IMR-90 (cell line): ENCODE data around the gene SPAG16. TPM values are rescaled to one million over a fixed set of nuclear protein-coding genes. Genes with fewer than 3 reads are reported as not detected.

ENCODE experiments used
- ATAC-seq: fragments of 200-7000 bp; cut with Tn5 transposase; 2 replicates; pipeline ENCODE4 v1.9.1; 2020; ENCODE audit warnings: low read depth, mild to moderate bottlenecking, moderate library complexity
- BruUV-seq: library from RNA; stranded (reverse); fragments of 400-500 nt; replicated peaks from 2 replicates; lab custom pipeline; 2021; lab: Mats Ljungman, UMichigan
- CTCF ChIA-PET: fragments of 300-600 bp; formaldehyde crosslinking; extraction: SDS; loops from one replicate; lab custom pipeline; 2021; ENCODE audit warnings: antibody characterized with exemption; lab: Yijun Ruan, JAX
- POLR2A ChIA-PET: fragments of 300-600 bp; sonication (Branson Sonifier 250); formaldehyde crosslinking; loops from one replicate; lab custom pipeline; 2022; ENCODE audit warnings: antibody characterized with exemption; ENCODE audit not compliant: unreplicated experiment; lab: Charles Lee
- DNase-seq: peaks from one replicate; pipeline ENCODE4 v3.0.0; 2013
- H2AFZ ChIP-seq: replicated peaks from 2 replicates; pipeline ENCODE3; 2013; ENCODE audit warnings: low read length, mild to moderate bottlenecking; ENCODE audit not compliant: poor library complexity
- H2AK5ac ChIP-seq: 2 replicates; pipeline ENCODE4 v1.6.1; 2013; ENCODE audit warnings: low read depth, low read length, inconsistent platforms
- H2AK9ac ChIP-seq: replicated peaks from 2 replicates; pipeline ENCODE3; 2013; ENCODE audit warnings: mild to moderate bottlenecking, low read depth, low read length, moderate library complexity; ENCODE audit not compliant: poor library complexity
- H2BK120ac ChIP-seq: 2 replicates; pipeline ENCODE4 v1.6.1; 2013; ENCODE audit warnings: low read depth, low read length, inconsistent platforms
- H2BK15ac ChIP-seq: 3 replicates; pipeline ENCODE4 v1.6.1; 2013; ENCODE audit warnings: low read depth, low read length, inconsistent platforms
- H2BK20ac ChIP-seq: 2 replicates; pipeline ENCODE4 v1.6.1; 2013; ENCODE audit warnings: low read depth, mild to moderate bottlenecking, inconsistent platforms, low read length, moderate library complexity
- H2BK5ac ChIP-seq: 2 replicates; pipeline ENCODE4 v1.6.1; 2013; ENCODE audit warnings: mild to moderate bottlenecking, low read depth, low read length, inconsistent platforms; ENCODE audit not compliant: poor library complexity, severe bottlenecking
- H3K14ac ChIP-seq: replicated peaks from 2 replicates; pipeline ENCODE4 v1.6.1; 2013; ENCODE audit warnings: low read depth, low read length, inconsistent platforms
- H3K18ac ChIP-seq: 2 replicates; pipeline ENCODE4 v1.6.1; 2013; ENCODE audit warnings: low read depth, low read length, control low read depth
- H3K23ac ChIP-seq: 2 replicates; pipeline ENCODE4 v1.6.1; 2013; ENCODE audit warnings: low read depth, low read length, inconsistent platforms
- H3K27ac ChIP-seq: 2 replicates; pipeline ENCODE4 v1.5.1; 2013; ENCODE audit warnings: mild to moderate bottlenecking, control low read depth, low read length; ENCODE audit not compliant: insufficient read depth
- H3K27me3 ChIP-seq: 2 replicates; pipeline ENCODE4 v1.6.1; 2013; ENCODE audit warnings: low read length; ENCODE audit not compliant: control insufficient read depth, insufficient read depth
- H3K36me3 ChIP-seq: 2 replicates; pipeline ENCODE4 v1.6.1; 2013; ENCODE audit warnings: low read length, mixed read lengths; ENCODE audit not compliant: control insufficient read depth, insufficient read depth
- H3K4ac ChIP-seq: 2 replicates; pipeline ENCODE4 v1.6.1; 2013; ENCODE audit warnings: low read depth, low read length, inconsistent platforms
- H3K4me1 ChIP-seq: 2 replicates; pipeline ENCODE4 v1.6.1; 2013; ENCODE audit warnings: low read length, mixed read lengths; ENCODE audit not compliant: control insufficient read depth, insufficient read depth
- H3K4me2 ChIP-seq: 2 replicates; pipeline ENCODE4 v1.6.1; 2013; ENCODE audit warnings: low read depth, mild to moderate bottlenecking, control low read depth, low read length, moderate library complexity
- H3K4me3 ChIP-seq: 2 replicates; pipeline ENCODE4 v1.5.1; 2013; ENCODE audit warnings: low read depth, mild to moderate bottlenecking, control low read depth, low read length, moderate library complexity; ENCODE audit not compliant: insufficient read depth
- H3K56ac ChIP-seq: 2 replicates; pipeline ENCODE4 v1.6.1; 2013; ENCODE audit warnings: low read length, inconsistent platforms; ENCODE audit not compliant: insufficient read depth; ENCODE audit errors: extremely low read depth
- H3K79me1 ChIP-seq, 2 experiments: 2 replicates each; pipeline ENCODE4 v1.6.1; 2013; ENCODE audit warnings: low read length in 2 of 2, inconsistent platforms in 1 of 2, low read depth in 1 of 2
- H3K9ac ChIP-seq: 2 replicates; pipeline ENCODE4 v1.6.1; 2013; ENCODE audit warnings: low read depth, low read length, control low read depth
- H3K9me1 ChIP-seq: 2 replicates; pipeline ENCODE4 v1.6.1; 2013; ENCODE audit warnings: low read length, inconsistent platforms; ENCODE audit not compliant: insufficient read depth
- H3K9me3 ChIP-seq: 2 replicates; pipeline ENCODE4 v1.6.1; 2013; ENCODE audit warnings: low read length; ENCODE audit not compliant: control insufficient read depth, insufficient read depth
- H4K20me1 ChIP-seq: 2 replicates; pipeline ENCODE4 v1.6.1; 2013; ENCODE audit warnings: low read length, inconsistent platforms; ENCODE audit not compliant: insufficient read depth
- H4K5ac ChIP-seq: 2 replicates; pipeline ENCODE4 v1.6.1; 2013; ENCODE audit warnings: mild to moderate bottlenecking, low read depth, low read length, control low read depth
- H4K8ac ChIP-seq, 2 experiments: 2 replicates each; pipeline ENCODE4 v1.6.1; 2013; ENCODE audit warnings: low read depth in 2 of 2, low read length in 2 of 2, control low read depth in 1 of 2, inconsistent platforms in 1 of 2
- H4K91ac ChIP-seq: 2 replicates; pipeline ENCODE4 v1.6.1; 2013; ENCODE audit warnings: low read depth, low read length, inconsistent platforms; ENCODE audit not compliant: insufficient read depth
- MXI1 ChIP-seq: IDR thresholded peaks from 2 replicates; pipeline ENCODE4 v1.6.1; 2012; ENCODE audit warnings: low read depth, mild to moderate bottlenecking, low read length, moderate library complexity, borderline replicate concordance
- dilution Hi-C: fragments of 300-500 bp; cut with HindIII; formaldehyde crosslinking; loops from one replicate; pipeline ENCODE4 v1.14.3; 2018; ENCODE audit warnings: low sequenced_read_pairs; ENCODE audit not compliant: unreplicated experiment
- in situ Hi-C: fragments of 300-500 bp; cut with MboI; formaldehyde crosslinking; loops from 3 replicates; pipeline ENCODE4 v1.14.3; 2019; ENCODE audit warnings: low sequenced_read_pairs, inconsistent platforms, mixed read lengths
- intact Hi-C: fragments of 100-400 bp; cut with micrococcal nuclease; formaldehyde crosslinking; loops from 2 replicates; pipeline ENCODE4 v1.10.0; 2022
- polyA plus RNA-seq, 3 experiments: library from polyadenylated mRNA; depleted of rRNA; stranded (reverse); fragments of >200 nt; gene quantifications; 2 replicates each; pipeline ENCODE4 v1.2.3, GENCODE V29; 2012; ENCODE audit warnings: low replicate concordance in 1 of 3
- total RNA-seq: library from RNA; depleted of rRNA; stranded (reverse); fragments of >200 nt; gene quantifications from 2 replicates; pipeline ENCODE4 v1.2.3, GENCODE V29; 2012

SPAG16 gene
- total and polyA plus RNA-seq, 2 of the 4 experiments (the other 2 are of a cell fraction), result 7.3 to 13.5 TPM

DNA sequence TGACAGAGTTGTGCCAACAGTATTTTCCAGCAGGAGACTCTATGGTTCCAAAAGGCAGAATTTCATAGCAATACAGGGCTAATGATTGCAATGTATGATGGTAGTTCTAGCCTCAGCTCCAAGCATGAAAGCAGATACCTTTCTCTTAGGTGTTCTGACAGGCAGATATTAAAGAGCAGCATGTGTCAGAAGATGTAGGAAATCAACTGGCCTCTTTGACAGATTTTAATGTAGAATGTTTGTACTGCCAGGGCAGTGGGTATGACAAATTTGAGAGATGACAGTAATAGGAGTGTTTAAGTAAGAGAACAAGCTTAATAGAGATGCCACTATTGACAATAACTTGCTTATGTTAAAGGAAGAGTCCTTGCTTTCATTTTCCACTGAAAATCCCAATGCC is 1105.1 kb downstream of the SPAG16 start:
- POLR2A ChIA-PET, result no interaction called here

More for the DNA sequence above, 1105.1 kb downstream of the SPAG16 start:
- Histone ChIP-seq H3K27me3 (no peaks in the 10 kb centered on the region), H2BK15ac (no peak overlapping the region), H3K9me3 (no peaks in the 10 kb centered on the region), H3K4me3 (no peak overlapping the region), H3K4me1 (no peaks in the 10 kb centered on the region), H2BK120ac (no peak overlapping the region), H3K56ac (no peak overlapping the region), H2BK20ac (no peak overlapping the region), H2BK5ac (no peak overlapping the region), H3K4ac (no peak overlapping the region), H3K9ac (no peak overlapping the region), H3K18ac (no peak overlapping the region), H4K20me1 (no peaks in the 10 kb centered on the region), H3K27ac (no peak overlapping the region), H2AK5ac (no peak overlapping the region), H3K79me1 (no peaks in the 10 kb centered on the region), H4K91ac (no peak overlapping the region), H3K23ac (no peak overlapping the region), H4K8ac (no peak overlapping the region), H3K4me2 (no peak overlapping the region), H2AFZ (no peak overlapping the region), H3K9me1 (no peaks in the 10 kb centered on the region), H3K14ac (no peak overlapping the region), H2AK9ac (no peak overlapping the region), H4K5ac (no peak overlapping the region), H3K36me3 (no peaks in the 10 kb centered on the region)
- dilution Hi-C loops (no loop called here), in situ Hi-C loops (no loop called here), intact Hi-C loops (no loop called here)
- DNase-seq (no peak), ATAC-seq (no peak)
- CTCF ChIA-PET, result no interaction called here
- TF ChIP-seq MXI1, result no peak
- no TSS peak for BruUV-seq
